T-helper 1 cell treated with Interleukin-12 subunit alpha and Interleukin-12 subunit beta and Interleukin-4 antibody, amounts not matched to agents 30 ng/mL and 1 ng/mL, for 36 hours (primary cell): ENCODE results near the gene STAG2. TPM values are rescaled to one million over a fixed set of nuclear protein-coding genes. Genes with fewer than 3 reads are reported as not detected.

Experiments used
- intact Hi-C: fragments of 100-400 bp; cut with micrococcal nuclease; formaldehyde crosslinking; loops from one replicate; pipeline ENCODE4 v1.15.1; 2024
- total RNA-seq: library from RNA; stranded (reverse); gene quantifications from 2 replicates; pipeline ENCODE4 v1.2.3, GENCODE V29; 2022

STAG2 gene
- total RNA-seq, 1 donor from 2014 or later, result 101 TPM

DNA sequence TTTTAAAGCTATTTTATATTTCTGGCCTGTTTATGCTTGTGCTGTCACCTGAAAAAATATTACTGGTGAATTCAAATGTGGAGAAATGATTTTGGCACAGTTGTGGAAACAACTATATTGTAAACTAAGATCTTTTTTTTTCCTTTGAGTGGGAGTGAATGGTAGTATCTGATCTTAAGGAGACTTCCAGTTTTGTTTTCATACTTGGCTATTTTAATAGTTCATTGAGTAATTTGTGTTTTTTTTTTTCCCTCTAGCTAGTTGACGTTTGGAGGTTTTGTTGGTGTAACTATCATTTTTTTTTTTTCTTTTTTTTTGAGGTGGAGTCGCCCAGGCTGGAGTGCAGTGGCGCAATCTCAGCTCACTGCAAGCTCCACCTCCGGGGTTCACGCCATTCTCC is 10.5 kb downstream of the STAG2 start:
- intact Hi-C loops, result no loop called here

DNA sequence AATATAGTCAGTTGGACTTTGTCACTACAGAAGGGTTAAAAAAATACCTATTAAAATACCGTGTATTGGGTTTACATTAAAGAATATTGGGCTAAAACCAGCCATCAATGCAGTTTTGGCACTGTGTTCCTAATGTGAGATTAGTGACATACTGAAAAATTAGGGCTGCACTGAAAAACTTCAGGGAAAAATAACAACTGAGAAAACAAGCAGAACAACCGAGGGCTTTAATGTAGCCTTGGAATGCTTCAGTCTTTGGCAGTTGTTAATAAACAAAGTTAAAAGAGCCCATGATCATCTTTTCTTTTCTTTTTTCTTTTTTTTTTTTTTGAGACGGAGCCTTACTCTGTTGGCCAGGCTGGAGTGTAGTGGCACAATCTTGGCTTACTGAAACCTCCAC is 12.4 kb downstream of the STAG2 start:
- intact Hi-C loops, result no loop called here

- intact Hi-C loops, result no loop called here
Measured at GRCh38 chrX:123975180-123975579, 13.7 kb downstream of the STAG2 start.

GRCh38 chrX:123976706-123977316 is 15.3 kb downstream of the STAG2 start:
- intact Hi-C loops, result no loop called here

DNA sequence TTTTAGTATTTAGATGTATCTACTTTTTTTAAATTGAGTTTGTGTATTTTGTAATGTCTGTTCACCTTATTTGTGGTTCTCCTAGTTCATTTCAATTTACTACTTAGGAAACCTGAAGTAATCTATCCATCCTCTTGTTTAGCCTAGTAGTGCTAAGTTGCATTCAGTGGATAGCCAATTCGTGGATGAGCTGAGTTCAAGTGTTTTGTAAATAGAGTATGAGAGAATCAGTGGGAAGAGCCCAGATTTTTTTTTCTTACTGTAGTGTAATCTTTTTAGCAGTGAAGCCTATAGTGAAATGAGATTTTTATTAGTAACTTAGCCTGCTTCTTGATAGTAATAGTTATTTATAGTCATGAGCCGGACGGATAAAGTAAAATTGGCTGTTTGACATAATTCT is 21.7 kb downstream of the STAG2 start:
- intact Hi-C loops, result no loop called here

DNA sequence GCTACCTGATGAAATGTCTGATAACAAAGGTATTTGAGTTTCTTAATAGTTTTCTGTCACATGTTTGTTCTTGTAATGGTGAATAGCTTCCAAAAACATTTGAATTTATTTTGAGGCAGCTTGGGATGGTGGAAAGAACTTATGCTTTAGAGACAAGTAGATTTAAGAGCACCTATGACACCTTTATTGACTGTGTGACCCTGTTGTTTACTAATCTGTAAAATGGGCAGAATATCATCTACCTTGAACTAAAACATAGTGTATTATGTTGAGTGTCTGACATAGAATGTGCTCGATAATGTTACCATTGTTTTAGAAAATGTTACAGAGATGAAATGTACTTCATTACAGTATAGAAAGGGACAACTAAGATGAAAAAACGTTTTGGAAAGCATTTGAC is 24.9 kb downstream of the STAG2 start:
- intact Hi-C loops, result no loop called here

- intact Hi-C loops, result no loop called here
Measured at GRCh38 chrX:123988423-123989111, 27.1 kb downstream of the STAG2 start.

DNA sequence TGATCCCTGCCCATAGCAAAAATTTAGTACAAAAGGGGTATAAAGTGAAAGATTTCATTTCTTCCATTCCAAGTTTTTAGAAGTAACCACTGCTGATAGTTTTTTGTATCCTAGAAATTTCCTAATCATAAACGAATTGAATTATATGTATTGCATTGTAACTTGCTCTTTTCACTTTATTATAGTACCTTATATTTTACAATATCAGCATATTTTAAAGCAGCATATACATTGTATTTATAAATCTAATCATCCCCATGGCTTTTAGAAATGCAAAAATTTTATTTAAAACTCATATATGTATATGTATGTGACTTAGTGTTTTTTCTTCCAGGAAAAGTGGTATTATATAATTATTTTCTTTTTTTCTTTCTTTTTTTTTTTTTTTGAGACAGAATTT is 27.7 kb downstream of the STAG2 start:
- intact Hi-C loops, result no loop called here

GRCh38 chrX:123990169-123990568 is 28.7 kb downstream of the STAG2 start:
- intact Hi-C loops, result no loop called here

DNA sequence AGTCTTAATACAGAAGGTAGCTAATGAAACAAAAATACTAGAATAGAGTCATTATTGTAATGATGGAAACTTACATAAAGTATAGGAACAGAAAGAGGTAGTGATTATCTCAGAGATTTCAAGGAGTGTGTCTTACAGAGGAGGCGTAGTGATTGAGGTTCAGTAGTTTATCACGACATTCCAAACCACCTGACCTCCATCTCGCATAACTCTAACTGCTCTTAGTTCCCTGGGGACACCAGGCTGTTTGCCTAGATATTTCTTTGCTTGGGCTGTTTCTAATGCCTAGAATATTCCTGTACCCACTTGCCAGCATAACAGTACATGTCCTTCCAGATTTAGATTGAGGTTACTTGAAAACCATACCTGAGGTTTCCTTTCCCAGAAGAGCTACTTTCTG is 29.1 kb downstream of the STAG2 start:
- intact Hi-C loops, result no loop called here

DNA sequence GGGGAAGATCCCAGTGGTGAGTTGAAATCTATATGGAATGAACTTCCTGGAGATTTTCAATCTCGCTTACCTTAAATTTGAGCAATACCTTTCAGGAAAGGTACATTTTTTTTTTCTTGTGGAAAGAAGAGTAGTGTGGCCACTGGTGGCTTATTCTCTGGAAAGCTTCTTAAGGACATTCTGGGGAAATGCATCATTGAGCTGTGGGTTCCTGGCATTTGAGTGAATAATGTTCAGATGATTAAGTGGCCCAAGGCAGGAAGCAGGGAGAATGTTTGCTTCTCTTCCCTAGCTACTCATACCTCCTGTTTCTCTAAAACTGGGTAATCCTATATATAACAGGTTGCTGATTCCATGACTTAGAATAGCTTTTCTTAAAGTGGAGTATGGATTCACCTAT is 31.8 kb downstream of the STAG2 start:
- intact Hi-C loops, result no loop called here

DNA sequence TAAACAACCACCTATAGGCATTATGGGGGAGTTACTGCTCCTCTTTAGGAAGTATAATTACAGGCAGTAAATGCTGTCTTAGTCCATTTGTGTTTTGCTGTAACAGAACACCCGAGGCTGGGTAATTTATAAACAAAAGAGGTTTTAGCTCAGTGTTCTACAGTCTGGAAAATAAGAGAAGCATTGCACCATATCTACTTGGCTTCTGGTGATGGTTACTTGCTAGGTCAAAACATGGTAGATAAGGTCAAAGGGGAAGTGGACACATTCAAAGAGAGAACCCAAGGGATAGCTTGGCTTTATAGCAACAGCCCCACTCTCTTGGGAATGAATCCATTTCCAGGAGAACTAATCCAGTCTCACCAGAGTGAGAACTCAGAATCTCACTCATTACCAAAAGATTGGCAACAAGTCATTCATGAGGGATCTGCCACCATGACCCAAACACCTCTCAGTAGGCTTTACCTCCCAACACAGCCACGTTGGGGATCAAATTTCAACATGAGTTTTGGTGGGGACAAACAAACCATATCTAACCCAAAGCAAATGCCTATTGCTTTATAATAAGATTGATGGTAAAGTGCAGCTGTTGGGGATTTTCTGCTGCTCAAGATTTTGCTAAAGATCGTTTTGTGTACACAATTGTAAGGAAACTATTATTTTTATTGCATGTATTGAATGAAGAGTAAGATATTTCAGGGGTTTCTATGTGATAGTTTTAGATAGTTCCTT is 32.6 kb downstream of the STAG2 start:
- intact Hi-C loops, result no loop called here

DNA sequence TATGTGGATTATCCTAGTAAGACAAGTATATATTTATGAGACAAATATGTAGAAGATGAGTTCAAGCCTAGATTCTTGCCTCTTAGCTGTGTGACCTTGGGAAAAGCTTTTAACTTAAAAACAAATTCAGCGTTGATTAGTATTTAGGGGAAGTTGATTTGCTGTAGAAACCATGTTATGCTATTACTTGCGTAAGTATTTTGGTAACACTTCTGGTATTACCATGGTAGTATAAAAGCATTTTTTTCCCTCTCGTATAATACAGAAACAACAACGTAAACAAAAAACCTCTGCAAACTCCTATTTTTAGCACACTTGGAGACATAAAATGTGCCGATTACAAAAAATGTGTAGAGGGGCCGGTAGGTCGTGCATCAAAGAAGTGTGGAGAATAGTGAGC is 33.2 kb downstream of the STAG2 start:
- intact Hi-C loops, result no loop called here

DNA sequence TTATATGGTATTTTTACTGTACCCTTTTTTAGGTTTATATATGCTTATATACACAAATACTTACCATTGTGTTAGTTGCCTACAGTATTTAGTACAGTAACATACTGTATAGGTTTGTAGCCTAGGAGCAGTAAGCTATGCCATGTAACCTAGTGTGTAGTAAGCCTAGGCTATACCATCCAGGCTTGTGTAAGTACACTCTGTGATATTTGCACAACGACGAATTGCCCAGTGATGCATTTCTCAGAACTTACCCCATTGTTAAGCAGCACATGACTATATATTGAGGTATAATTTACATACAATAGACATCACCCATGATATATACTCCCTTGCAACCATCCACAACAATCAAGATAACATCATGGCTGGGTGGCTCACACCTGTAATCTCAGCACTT is 40.1 kb downstream of the STAG2 start:
- intact Hi-C loops, result no loop called here

- intact Hi-C loops, result no loop called here
Measured at GRCh38 chrX:124005228-124005627, 43.7 kb downstream of the STAG2 start.

DNA sequence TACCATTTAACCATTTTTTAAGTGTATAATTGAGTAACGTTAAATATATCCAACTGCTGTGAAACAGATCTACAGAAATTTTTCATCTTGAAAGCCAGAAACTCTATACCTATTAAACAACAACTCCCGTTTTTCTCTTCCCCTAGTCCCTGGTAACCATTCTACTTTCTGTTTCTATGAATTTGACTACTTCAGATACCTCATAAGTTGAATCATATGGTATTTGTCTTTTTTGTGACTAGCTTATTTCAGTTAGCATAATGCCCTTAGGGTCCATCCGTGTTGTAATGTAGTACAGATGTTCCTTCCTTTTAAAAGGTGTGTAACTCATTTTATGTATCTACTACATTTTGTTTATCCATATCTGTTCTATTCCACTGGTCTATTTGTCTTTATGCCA is 48.7 kb downstream of the STAG2 start:
- intact Hi-C loops, result no loop called here

GRCh38 chrX:124010566-124010965 is 49.1 kb downstream of the STAG2 start:
- intact Hi-C loops, result no loop called here

GRCh38 chrX:124015721-124016120 is 54.2 kb downstream of the STAG2 start:
- intact Hi-C loops, result no loop called here

DNA sequence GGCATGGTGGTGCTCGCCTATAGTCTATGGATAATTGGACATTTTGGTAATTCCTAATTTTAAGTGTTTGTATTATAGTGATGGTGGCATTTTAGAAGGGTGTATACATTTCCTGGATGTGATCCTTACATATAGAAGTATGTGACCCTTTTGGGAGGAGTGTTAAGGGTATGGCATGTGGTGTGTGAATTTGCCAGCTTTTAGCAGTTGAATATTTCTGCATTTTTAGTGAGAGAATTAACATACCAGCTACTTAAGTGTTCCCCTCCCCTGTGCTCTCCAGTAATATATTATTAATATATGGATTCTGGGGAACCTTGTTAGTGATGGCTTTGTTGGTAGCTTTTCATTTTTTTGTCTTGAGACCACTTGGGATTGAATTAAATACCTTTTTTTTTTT is 55.3 kb downstream of the STAG2 start:
- intact Hi-C loops, result no loop called here

DNA sequence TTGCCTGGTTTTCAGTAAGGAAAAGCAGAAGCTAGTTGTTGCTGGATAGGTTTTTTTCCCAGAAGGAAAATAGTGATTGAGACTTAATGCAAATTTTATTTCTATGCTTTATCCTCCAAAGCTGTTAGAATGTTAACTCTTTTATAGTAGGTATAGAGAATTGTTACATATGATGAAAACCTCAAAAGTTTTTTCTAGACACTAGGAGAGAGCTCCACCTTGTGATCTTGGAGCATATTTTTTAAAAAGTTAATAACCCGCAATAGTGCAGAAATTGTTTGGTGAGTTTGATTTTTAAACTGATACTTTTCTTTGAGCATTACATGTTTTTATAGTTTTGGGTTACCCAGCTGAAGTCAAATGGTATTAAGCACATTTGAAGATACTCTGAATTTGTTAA is 56.5 kb downstream of the STAG2 start:
- intact Hi-C loops, result loop anchor here (1.0 kb wide), 2 partner anchors 59 to 185 kb away; no protein-coding TSS in a partner anchor

DNA sequence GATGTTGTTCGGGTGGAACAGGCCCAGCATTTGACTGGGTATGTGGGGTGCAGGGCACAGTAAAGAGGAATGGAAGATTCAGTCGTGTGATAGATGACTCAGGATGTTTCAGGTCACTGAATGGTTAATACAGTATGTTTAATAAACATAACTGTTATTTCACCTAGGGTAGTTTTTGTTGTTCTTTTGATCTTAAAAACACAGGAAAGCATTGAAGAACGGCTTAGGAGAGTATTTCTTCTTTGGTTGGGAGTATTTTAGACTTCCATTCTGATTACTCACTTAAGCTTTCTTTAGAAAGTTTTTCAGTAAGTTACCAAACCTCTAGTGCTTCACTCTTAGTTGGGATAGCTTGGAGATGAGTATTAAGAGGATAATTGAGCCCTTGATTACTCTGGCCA is 62.3 kb downstream of the STAG2 start:
- intact Hi-C loops, result no loop called here

DNA sequence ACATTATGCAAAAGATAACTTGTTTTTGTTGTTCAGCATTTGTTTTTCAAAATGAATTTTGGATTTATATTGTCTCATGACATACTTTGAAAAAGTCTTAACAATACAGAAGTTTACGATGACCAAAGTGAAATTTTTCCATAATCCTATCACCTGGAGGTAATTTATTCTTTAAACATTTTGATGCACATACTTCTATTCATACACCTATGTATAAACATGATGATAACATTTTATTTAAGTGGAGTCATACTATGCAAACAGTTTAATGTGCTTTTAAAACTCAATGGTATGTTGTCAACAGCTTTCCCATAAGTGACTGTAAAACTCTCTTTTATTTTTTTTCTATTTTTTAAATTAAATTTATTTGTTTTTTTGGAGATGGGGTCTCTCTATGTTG is 65.0 kb downstream of the STAG2 start:
- intact Hi-C loops, result no loop called here

DNA sequence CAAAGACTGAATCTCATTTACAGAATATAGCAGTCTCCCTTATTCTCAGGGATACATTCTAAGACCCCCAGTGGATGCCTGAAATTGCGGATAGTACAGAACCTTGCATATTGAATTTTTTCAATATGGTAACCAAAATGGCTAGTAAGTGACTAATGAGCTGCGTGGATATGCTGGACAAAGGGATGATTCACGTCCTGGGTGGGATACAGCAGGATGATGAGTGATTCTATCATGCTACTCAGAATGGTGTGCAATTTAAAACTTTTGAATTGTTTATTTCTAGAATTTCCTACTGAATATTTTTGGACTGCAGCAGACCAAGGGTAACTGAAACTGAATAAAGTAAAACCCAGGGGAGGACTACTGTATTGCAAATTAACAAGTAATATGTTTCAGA is 66.7 kb downstream of the STAG2 start:
- intact Hi-C loops, result no loop called here
